Gastroesophageal sphincter (tissue), 3 donors: ENCODE results near the gene AGR2.

ENCODE experiments used
- EP300 ChIP-seq: sonication (generic); formaldehyde crosslinking; IDR thresholded peaks from one replicate; pipeline ENCODE4 v1.6.1; 2017; ENCODE audit warnings: antibody characterized with exemption, mild to moderate bottlenecking
- TF ChIP-seq, protein P1 (sequence below), 4 experiments: fragments of 200-600 bp in 2 of 4; fragments of 450-650 bp in 2 of 4; sonication (generic) in 1 of 4; IDR thresholded peaks; one replicate each; pipeline ENCODE4 v1.5.1; 2017 to 2019; ENCODE audit warnings: antibody characterized with exemption in 4 of 4, mild to moderate bottlenecking in 2 of 4, moderate library complexity in 2 of 4

DNA sequence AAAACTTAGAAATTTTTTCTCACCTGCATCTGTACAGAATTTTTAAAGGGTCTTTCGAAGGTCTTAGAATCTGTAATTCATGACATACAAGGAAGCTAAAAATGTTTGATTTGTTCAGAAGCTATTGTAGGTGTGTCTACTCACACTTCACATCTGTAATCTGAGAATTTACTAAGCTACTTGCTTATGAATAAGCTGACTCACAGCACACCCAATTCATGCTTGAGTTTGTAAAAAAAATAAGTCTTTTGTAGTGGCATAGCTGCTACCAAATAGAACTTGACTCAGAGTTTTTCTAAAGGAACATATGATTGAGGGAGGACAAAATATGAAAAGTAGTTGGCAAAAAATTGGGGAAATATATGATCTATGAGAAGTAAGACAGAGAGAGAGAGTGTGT lies 12.7 kb upstream of the AGR2 start:
- TF ChIP-seq, protein P1, sequence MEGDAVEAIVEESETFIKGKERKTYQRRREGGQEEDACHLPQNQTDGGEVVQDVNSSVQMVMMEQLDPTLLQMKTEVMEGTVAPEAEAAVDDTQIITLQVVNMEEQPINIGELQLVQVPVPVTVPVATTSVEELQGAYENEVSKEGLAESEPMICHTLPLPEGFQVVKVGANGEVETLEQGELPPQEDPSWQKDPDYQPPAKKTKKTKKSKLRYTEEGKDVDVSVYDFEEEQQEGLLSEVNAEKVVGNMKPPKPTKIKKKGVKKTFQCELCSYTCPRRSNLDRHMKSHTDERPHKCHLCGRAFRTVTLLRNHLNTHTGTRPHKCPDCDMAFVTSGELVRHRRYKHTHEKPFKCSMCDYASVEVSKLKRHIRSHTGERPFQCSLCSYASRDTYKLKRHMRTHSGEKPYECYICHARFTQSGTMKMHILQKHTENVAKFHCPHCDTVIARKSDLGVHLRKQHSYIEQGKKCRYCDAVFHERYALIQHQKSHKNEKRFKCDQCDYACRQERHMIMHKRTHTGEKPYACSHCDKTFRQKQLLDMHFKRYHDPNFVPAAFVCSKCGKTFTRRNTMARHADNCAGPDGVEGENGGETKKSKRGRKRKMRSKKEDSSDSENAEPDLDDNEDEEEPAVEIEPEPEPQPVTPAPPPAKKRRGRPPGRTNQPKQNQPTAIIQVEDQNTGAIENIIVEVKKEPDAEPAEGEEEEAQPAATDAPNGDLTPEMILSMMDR (IDR thresholded peaks at IDR 0.05): no peak
- no peak for TF ChIP-seq EP300
